ENCODE data around the gene JAG1.

DNA sequence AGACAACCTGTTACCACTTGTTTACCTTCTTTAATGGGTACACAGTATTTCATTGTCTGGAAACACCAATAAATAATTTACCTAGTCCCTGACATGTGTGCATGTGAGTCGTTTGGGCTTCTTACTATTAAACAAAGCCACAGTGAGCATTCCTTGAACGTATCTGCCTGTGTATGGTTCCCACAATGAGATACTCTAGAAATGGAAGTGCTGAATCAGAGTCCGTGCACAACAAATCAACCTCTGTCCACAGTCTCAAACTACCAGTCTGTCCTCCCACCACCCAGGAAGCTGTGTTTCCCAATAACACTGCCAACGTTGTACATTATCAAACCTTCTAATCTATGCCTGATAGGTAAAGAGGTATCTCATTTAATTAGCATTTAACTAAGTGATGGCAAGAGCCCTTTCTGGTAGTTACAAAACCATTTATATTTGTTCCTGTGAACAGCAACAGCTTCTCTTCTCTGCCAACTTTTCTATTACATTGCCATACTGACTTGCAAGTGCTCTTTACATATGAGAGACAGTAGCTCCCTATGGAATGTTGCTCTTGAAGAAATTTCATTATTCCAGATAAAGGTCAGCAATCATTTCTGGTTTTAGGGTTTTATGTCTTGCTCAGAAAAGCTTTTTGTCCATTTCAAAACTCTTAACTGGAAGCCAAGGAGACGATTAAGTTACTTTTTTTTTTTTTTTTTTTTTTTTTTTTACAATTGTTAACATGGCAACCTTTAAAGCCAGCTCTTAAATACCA, 14.7 kb downstream of the JAG1 start:
- TF ChIP-seq, protein P1, sequence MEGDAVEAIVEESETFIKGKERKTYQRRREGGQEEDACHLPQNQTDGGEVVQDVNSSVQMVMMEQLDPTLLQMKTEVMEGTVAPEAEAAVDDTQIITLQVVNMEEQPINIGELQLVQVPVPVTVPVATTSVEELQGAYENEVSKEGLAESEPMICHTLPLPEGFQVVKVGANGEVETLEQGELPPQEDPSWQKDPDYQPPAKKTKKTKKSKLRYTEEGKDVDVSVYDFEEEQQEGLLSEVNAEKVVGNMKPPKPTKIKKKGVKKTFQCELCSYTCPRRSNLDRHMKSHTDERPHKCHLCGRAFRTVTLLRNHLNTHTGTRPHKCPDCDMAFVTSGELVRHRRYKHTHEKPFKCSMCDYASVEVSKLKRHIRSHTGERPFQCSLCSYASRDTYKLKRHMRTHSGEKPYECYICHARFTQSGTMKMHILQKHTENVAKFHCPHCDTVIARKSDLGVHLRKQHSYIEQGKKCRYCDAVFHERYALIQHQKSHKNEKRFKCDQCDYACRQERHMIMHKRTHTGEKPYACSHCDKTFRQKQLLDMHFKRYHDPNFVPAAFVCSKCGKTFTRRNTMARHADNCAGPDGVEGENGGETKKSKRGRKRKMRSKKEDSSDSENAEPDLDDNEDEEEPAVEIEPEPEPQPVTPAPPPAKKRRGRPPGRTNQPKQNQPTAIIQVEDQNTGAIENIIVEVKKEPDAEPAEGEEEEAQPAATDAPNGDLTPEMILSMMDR (IDR thresholded peaks at IDR 0.05; ENCODE audit: borderline replicate concordance, extremely low read depth, low read length, poor library complexity, severe bottlenecking), result no peak
- TF ChIP-seq EZH2 (IDR thresholded peaks at IDR 0.05; ENCODE audit: borderline replicate concordance, low read depth, low read length, severe bottlenecking), result no peak
